GM18867 (cell line): ENCODE measurements around the gene EFHC2.
"Not testable (repeated sequence)": the region's sequence is repeated elsewhere in the genome, so short reads cannot be mapped to it uniquely, and the experiment has no call there.

Source experiments
- ATAC-seq: cut with Tn5 transposase; IDR thresholded peaks from one replicate; pipeline ENCODE4 v1.9.1; 2021; ENCODE audit warnings: mild to moderate bottlenecking, moderate library complexity; ENCODE audit not compliant: unreplicated experiment

Gene EFHC2

DNA sequence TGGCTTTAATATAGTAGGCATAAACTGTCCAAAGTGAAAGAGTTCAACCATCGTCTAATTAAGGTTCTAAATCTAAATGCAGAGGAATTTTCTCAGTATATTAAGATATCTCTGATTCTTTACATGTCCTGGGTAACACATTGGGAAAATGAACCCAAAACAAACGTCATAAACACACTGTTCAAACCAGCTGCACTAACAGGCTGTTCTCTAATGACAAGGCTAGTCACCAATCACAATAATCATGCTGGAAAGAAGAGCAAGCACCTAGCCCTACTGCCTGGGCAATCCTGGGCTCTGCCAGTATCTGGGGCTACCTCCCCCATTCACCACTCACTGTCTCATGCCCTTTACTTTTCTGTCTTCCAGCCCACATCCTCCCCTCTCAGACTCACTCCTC lies 107.9 kb downstream of the EFHC2 start:
- no peak for ATAC-seq

DNA sequence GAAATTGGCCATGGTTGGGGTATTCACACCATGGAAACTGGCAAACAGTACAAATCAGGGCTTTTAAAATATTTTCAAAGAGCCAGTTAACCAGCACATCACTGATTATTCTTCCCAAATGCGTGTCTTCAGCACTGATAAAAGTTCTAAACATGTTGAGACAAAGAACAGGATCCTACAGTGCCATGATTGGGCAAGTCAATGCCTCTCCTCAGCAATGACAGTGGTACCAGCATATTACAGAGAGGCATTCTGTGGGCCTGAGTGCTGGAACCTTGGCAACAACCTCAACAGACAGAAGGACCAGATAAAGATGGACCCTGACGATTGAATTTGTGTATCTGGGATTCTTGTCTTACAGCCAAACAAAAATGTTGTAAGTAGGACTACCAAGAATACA lies 108.9 kb downstream of the EFHC2 start:
- ATAC-seq = no peak

DNA sequence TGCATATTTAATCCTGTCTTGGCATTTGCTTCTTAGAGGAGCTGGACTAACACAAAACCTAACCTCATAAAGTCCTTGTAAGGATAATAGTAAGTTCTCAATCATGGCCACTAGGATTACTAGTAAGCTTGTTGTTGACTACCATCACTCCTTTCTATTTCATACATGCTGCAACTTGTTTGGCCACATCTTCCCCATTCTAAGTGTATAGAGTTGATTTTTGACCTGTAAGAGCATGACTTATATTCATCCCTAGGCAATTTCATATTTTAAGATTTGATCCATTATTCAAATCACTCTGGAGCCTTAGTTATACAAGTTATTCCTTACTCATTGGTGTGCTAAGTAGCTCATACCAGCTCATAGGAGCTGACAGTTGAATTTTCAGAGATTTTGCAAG lies 109.4 kb downstream of the EFHC2 start:
- ATAC-seq = no peak

DNA sequence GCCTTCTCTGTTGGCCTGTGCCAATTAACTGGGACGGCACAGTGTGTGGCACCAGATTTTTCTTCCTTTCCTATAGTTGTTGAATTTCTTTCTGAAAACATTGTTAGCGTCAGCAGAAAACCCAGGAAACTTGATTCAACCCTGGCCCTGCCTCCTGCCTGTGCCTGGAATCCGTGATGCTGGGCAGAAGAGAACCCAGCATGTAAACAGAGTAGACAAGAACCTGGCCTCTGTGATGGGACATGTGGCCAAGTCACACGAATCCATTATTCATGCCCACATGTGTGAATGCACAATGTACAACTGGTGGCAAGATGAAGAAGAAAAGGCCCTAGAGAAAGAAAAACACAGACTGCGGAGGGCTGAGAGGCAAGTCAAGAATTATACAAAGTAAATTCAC lies 111.4 kb downstream of the EFHC2 start:
- no peak for ATAC-seq

DNA sequence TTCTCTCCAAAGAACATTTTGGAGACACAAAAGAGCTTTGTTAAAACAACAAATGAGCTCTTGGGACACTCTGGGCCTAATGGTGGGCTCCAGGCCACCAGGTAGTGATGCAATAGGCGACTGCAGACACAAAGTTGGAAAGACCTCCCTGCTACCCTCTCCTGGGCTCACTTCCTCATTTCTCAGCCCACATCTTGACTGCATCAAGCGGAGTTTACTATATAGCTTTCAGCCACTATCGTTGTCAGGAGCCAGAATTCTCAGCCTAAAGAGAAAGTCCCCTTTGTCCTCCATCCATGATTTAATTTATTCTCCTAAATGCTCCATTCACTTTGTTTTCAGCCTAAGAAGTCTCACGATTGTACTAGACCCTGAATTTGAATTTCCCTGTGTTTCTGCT lies 114.9 kb downstream of the EFHC2 start:
- peak; percentile 84 for ATAC-seq

DNA sequence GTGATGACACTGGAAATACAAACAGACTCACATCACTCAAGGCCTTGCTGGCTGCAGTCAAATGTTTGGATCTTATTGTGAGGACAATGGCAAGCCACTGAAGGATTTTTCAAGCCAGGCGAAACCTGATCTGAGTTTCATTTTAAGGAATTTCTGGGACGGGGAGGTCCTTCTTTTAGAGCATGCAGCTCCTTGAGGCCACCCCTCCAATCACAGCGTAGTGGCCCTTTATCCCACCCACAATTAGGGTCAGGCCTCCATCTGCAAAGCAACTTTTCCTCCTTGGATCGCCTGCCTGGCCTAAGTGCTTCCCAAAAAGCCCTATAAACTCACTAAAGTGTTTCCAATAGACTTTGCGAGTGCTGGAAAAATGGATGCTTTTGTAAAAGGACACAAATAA lies 115.5 kb downstream of the EFHC2 start:
- ATAC-seq = no peak

DNA sequence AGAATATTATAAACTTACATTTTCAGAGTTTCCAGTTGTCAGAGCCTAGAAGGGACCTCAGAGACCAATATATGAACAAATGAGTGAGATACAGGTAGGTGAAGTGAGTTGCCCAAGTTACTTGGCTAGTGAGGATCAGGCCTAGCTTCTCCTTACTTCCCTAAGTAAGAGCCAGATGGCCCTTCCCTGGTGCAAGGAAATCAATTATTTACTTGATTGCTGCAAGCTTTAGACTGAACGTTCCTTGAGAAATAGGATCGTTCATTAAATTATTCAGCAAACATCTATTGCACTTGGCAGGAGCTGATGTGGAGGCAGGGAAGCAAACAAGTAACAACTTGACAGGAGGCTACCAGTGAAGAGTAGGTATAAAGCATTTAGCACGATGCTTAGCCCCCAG lies 117.8 kb downstream of the EFHC2 start:
- no peak for ATAC-seq

DNA sequence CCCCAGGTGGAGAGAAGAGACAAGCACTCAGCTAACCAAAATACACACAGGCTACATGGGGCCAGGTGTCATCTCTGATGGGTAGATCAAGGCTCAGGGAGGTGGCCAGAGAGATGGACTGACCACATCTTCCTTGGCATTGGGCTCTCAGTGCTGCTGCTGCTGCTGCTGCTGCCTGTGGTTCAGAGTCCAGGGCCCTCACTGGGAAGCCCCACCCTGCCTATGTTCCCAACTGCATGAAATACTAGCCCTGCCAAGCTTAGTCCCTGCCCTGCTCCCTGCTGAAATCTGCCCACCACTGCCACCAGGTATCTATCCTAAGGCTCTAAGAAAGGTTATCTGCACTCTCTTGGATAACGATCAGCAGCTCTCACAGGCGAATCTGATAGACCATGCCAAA lies 118.7 kb downstream of the EFHC2 start:
- no peak for ATAC-seq

DNA sequence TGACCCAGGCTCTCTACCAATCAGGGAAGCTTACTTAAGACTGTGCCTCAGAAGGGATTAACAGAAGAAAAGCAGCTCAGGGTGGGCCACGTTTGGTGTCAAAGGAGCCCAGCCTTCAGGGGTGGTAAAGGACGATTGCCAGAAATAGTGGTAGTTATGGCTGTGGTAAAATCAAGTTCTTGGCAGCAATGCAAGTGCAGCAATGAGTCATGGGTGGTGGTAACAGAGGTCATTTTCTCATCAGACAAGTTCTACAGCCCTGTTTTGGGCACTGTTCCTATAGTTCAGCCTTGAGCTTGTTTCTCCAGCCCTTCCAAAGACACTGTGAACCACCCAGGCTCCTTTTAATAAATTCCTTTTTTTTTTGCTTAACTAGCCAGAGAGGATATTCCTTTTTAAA lies 120.3 kb downstream of the EFHC2 start:
- no peak for ATAC-seq

DNA sequence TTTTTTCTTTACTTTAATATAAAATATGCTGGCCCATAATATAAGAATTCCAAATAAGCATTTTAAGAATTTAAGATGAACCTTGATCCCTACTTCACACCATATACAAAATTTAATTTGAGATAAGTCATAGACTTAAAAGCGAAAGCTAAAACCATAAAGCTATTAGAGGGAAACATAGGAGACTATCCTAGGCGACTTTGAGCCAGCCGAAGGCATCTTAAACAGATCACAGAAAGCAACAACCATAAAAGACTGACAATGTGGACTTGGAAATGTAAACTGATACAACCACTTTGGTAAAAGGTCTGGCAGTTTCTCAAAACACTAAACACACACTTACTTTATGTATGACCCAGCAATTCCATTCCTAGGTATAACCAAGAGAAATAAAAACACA lies 125.0 kb downstream of the EFHC2 start:
- ATAC-seq = no peak

DNA sequence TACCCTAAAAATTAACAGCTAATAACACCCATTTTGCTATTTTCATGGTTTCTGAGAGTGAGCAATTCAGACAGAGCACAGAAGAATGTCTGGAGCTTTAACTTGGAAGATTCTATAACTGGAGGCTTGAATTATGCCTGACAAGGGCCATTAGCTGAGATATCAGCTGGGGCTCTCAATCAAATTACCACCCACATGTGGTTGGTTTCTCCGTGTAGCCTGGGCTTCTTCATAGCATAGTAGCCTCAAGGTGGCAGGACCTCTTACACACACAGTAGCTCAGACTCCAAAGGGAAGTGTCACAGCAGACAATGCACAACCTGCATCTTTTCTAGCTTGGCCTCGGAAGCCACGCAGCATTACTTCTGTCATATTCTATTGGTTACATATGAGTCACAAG lies 127.3 kb downstream of the EFHC2 start:
- ATAC-seq = no peak

DNA sequence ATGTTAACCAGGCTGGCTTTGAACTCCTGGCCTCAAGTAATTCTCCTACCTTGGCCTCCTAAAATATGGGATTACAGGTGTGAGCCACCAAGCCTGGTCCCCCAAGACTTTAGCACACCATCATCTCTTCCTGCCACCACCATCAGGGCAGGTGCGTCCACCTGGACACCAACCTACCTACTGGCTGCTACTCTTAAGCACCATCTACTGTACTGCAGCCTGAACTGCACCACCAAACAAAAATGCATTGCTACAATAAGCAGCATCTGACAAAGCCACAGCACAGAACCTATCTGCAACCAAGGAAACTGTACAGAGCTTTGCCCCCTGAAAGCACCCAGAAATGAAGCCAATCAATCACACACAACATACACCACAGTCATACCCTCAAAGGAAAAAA lies 139.7 kb downstream of the EFHC2 start:
- no peak for ATAC-seq

DNA sequence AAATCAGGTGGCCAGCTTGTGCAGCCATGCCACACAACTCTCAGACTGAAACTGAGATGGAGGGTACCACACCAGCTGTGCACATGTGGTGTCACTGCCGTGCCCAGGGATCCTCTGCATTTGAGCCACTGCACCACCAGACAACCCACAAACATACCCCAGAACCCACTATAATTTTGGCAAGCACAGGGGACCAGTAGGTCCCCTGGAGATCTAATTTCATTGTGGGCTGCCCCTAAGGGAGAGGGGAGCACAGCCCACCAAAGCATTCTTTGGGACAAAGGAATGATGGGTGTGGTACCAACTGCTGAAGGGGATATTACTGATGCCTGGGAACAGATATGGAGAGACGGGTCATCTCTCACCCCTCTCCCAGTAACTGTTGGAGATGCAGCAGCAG lies 140.9 kb downstream of the EFHC2 start:
- ATAC-seq = no peak

DNA sequence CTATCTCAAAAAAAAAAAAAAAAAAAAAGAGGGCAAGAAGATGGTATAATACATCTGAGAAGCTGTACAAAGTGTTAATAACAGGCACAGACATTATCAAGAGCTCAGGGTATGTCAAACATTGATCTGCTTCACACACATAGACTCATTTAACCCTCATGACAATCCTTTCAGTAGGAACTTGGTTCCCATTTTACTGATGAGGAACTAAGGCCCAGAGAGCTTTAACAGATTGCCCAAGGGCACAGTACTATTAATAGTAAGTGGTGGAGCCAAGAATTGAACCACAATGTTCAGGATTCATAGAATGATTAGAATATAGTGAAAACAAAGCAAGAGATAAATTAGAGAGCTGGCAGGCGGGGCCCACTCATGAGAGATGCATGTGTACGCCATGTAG lies 154.4 kb downstream of the EFHC2 start:
- ATAC-seq = no peak

DNA sequence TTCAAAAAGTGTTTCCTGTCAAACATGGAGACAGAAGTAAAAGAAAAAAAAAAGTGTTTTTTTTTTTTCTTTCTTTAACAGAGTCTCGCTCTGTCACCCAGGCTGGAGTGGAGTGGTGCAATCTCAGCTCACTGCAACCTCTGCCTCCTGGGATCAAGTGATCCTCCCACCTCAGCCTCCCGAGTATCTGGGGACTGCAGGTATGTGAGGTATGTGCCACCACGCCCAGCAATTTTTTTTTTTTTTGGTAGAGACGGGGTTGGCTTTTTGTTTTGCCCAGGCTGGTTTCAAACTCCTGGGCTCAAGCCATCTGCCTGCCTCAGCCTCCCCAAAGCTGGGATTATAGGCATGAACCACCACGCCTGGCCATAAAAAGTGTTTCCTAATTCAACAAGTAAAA lies 155.6 kb downstream of the EFHC2 start:
- not testable (repeated sequence) for ATAC-seq

DNA sequence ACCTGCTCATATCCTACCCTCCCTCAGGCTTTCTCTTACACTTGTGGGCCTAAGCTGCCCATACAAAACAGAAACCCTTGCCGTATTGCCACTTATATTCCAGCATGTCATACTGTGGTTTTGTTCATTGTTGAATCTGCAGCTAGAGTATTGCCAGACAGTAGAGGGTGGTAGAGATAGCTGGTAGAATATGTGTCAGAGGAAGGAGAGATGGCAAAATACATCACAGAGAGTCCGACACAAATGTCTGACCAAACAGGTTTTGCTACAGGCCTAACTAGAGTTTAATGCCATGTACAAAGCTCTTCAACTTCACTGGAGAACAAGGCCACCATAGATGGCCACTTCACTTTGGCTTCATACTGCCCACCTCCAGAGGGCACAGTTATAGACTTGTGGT lies 160.1 kb downstream of the EFHC2 start:
- no peak for ATAC-seq

DNA sequence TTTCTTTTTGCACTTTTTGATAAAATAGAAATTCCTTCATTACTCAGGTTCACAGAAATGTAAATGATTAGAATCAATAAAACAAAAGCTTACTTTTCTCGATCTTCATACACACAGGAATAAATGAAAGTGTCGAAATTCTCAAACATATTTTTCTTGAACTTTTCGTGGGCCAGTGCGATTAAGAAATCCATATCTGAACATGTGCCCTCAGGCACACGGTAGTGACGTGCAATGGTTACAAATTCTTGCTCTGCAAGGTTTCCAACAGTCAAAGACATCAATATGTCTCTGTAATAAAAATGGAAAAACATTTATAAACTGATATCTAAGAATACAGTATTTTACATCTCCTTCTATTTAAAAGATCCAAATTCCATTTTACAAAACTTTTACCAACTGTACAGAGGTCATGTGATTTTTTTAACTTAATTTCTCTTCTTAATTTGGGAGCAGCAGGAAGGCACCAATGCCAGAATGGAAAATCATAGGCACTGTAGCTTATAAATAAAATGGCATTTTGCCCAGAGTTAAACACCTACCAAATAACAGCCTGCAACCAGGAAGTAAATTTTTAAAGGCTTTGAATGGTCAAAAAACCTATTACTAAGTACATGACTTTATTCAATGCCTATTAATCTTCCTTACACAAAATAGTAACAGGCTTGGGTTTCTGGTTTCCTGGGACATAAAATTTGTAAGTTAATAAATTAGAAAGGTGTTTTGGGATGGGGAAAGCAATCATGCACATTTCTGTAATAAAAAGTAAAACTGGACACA lies 165.0 kb downstream of the EFHC2 start:
- no peak for ATAC-seq

DNA sequence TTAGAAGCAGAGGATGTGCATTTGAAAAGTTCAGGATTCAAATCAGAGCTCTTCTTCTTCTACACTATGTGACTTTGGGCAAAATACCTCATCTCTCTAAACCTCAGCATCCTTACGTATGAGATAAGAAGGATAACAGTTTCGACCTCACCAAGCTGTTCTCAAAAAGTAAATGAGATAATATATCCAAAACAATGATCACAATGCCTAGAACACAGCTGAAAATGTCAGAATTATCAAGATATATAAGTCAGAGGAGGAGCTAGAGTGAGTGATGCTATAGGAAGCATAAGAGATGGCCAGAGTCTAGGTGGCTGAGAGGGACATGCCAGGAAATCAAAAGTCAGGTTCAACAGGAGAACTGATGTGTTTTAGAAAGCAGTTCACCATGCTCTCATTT lies 168.0 kb downstream of the EFHC2 start:
- no peak for ATAC-seq

DNA sequence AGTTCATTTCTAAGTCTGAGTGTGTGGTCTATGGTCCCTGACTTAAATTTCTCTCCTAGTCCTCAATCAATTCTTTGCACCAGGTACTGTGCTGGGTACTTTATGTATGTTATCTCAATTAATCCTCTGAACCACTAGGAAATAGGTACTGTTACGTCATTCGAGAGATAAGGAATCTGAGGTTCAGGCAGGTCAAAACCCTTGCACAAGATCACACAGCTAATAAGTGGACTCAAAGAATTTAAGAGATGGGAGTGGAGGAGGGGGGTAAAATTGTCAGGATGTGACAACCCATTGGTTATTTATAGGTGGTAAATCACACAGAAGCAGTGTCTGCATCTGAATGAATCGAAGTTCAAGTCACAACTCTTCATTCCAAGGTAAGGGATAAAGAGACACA lies 169.4 kb downstream of the EFHC2 start:
- no peak for ATAC-seq

DNA sequence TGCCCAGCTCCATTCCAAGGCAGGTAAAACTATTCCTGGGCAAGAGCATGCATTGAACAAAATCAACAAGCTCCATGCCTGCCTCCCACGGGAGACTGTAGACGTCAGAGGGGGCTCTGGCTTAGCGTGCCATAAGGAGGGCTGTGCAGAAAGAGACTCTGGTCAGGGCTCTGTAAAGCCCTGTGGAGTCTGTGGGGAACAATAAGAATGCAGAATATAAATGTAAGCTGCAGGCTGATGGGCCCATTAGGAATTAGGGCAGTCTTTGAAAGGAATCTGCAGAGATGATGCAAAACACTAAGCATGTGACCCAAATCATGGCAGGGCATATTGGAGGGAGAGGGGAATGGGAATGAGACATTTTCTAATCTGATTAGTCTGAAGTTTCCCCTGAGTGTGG lies 170.3 kb downstream of the EFHC2 start:
- no peak for ATAC-seq

DNA sequence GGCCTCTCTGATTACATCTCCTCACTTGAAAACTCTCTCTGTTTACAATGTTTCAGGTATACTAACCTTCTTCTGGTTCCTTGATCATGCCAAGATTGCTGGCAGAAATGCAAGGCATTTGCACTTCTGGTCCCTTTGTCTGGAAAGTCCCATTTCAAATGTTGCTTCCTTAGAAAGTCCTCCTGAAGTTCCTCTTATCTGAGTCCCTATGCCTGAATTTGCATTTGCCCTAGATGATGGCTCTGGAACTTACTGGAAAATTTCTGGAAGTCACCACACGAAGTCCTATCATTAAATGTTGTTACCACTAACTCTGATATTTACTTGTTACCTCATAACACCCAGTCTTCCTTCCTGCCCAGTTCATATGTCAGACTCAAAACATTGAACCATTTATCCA lies 176.4 kb downstream of the EFHC2 start:
- ATAC-seq = no peak

DNA sequence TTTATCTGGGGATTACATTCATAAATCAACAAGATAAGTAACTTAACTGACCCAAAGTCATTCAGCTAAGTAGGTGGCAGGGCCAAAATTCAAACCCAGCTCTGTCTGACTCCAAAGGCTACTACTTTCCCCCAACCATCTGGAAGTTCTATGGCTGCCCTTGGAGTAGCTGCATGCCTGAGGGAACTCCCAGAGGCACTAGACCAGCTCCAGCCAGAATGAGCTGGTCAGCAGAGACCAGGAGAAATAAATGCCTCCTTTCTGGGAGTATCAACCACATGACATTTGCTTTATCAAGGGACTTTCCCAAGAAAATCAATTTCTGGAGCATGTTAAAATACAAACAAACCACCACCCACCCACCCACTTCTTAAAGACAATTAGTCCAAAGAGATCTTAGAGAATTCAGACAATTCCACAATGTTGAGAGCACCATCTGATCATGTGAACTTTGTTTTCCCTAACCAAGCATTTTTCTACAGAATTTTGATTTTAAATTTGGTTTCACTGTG lies 180.5 kb downstream of the EFHC2 start:
- no peak for ATAC-seq

DNA sequence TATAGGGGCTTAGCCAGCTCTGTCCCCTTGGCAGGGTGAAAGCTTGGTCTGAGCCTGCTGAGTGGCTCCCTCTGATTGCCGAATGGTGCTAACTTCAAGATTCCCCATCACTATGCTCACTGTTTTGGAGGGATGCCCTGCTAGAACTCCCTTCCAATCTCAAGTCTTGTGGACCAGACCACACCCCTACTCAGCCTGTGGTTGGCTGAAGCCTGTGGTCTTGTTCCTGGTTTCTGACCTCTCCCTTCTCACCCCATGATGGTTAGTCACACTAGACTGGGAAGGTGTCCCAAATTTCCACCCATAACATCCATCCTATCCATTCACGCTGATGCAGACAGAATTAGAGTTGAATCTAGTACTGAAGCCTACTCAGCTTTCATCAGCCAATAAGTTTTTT lies 185.6 kb downstream of the EFHC2 start:
- ATAC-seq = no peak
